GM23338 (cell line): ENCODE results near the gene ZNF516. TPM values are rescaled to one million over a fixed set of nuclear protein-coding genes. Genes with fewer than 3 reads are reported as not detected.

Source experiments
- ATAC-seq: fragments of 200-7000 bp; cut with Tn5 transposase; 3 replicates; pipeline ENCODE4 v1.9.1; 2020
- DNase-seq: peaks from one replicate; pipeline ENCODE4 v3.0.0-alpha.2; 2015; ENCODE audit warnings: low spot score
- H2AFZ ChIP-seq: fragments of 200-600 bp; sonication (generic); 2 replicates; pipeline ENCODE4 v1.8.0; 2016; ENCODE audit warnings: antibody characterized with exemption, mild to moderate bottlenecking, moderate library complexity
- H3F3A ChIP-seq: fragments of 200-600 bp; sonication (generic); replicated peaks from 2 replicates; pipeline ENCODE4 v1.8.0; 2017; ENCODE audit warnings: antibody characterized with exemption, mixed run types, low read depth
- H3K27ac ChIP-seq: fragments of 200-600 bp; sonication (generic); 2 replicates; pipeline ENCODE4 v1.6.1; 2016; ENCODE audit warnings: low read depth
- H3K27me3 ChIP-seq: fragments of 200-600 bp; sonication (generic); 2 replicates; pipeline ENCODE4 v1.8.0; 2016; ENCODE audit warnings: mild to moderate bottlenecking, mixed run types, moderate library complexity; ENCODE audit not compliant: insufficient read depth
- H3K36me3 ChIP-seq: fragments of 200-600 bp; sonication (generic); 2 replicates; pipeline ENCODE4 v1.8.0; 2016; ENCODE audit warnings: mild to moderate bottlenecking; ENCODE audit not compliant: insufficient read depth
- H3K4me1 ChIP-seq: fragments of 200-600 bp; sonication (generic); 2 replicates; pipeline ENCODE4 v1.8.0; 2016; ENCODE audit warnings: mild to moderate bottlenecking, moderate library complexity; ENCODE audit not compliant: insufficient read depth
- H3K4me2 ChIP-seq: fragments of 200-600 bp; sonication (generic); 2 replicates; pipeline ENCODE4 v1.7.1; 2017; ENCODE audit warnings: mixed run types
- H3K4me3 ChIP-seq: fragments of 200-600 bp; sonication (generic); 2 replicates; pipeline ENCODE4 v1.6.1; 2016; ENCODE audit warnings: mixed run types
- H3K79me2 ChIP-seq: fragments of 200-600 bp; sonication (generic); replicated peaks from 2 replicates; pipeline ENCODE4 v1.8.0; 2017; ENCODE audit warnings: mild to moderate bottlenecking; ENCODE audit not compliant: insufficient read depth
- H3K9me2 ChIP-seq: fragments of 200-600 bp; sonication (generic); 2 replicates; pipeline ENCODE4 v1.8.0; 2017; ENCODE audit not compliant: insufficient read depth
- H4K20me1 ChIP-seq: fragments of 200-600 bp; sonication (generic); replicated peaks from 2 replicates; pipeline ENCODE4 v1.8.0; 2017; ENCODE audit warnings: mild to moderate bottlenecking; ENCODE audit not compliant: insufficient read depth
- H3K27ac Mint-ChIP-seq: 2 replicates; pipeline ENCODE4 v1.8.0; 2020; ENCODE audit warnings: inconsistent platforms, mild to moderate bottlenecking, moderate library complexity, mixed read lengths
- H3K27me3 Mint-ChIP-seq: 3 replicates; pipeline ENCODE4 v1.8.0; 2022; ENCODE audit warnings: low read depth, mild to moderate bottlenecking, moderate library complexity, mixed read lengths, inconsistent platforms; ENCODE audit not compliant: insufficient read depth, poor library complexity
- H3K36me3 Mint-ChIP-seq: 3 replicates; pipeline ENCODE4 v1.8.0; 2021; ENCODE audit warnings: low read depth, mild to moderate bottlenecking, inconsistent platforms, moderate library complexity, mixed read lengths
- H3K4me1 Mint-ChIP-seq: 3 replicates; pipeline ENCODE4 v1.8.0; 2020; ENCODE audit warnings: mild to moderate bottlenecking, inconsistent platforms, mixed read lengths
- H3K4me3 Mint-ChIP-seq: 3 replicates; pipeline ENCODE4 v1.8.0; 2021; ENCODE audit warnings: moderate library complexity, mild to moderate bottlenecking, inconsistent platforms, mixed read lengths
- H3K9me3 Mint-ChIP-seq: 3 replicates; pipeline ENCODE4 v1.8.0; 2020; ENCODE audit warnings: moderate library complexity, mild to moderate bottlenecking, inconsistent platforms, mixed read lengths
- CREB1 ChIP-seq: fragments of 250-450 bp; sonication (Bioruptor Pico); IDR thresholded peaks from 2 replicates; pipeline ENCODE4 v1.5.0; 2020; ENCODE audit warnings: low read depth, mild to moderate bottlenecking, moderate library complexity
- EZH2 ChIP-seq: fragments of 200-600 bp; sonication (generic); IDR thresholded peaks from one replicate; pipeline ENCODE4 v1.8.0; 2017; ENCODE audit warnings: antibody characterized with exemption, mild to moderate bottlenecking, low read depth; ENCODE audit not compliant: unreplicated experiment
- NANOG ChIP-seq: IDR thresholded peaks from 2 replicates; pipeline ENCODE4 v1.6.1; 2016; ENCODE audit warnings: antibody characterized with exemption, borderline replicate concordance
- POLR2AphosphoS5 ChIP-seq: IDR thresholded peaks from 2 replicates; pipeline ENCODE4 v1.6.1; 2016; ENCODE audit warnings: antibody characterized with exemption, low read depth
- STAT1 ChIP-seq: IDR thresholded peaks from one replicate; pipeline ENCODE4 v1.6.1; 2016; ENCODE audit warnings: antibody characterized with exemption; ENCODE audit not compliant: unreplicated experiment
- ZNF114 ChIP-seq: fragments of 250-450 bp; sonication (Bioruptor Pico); IDR thresholded peaks from 2 replicates; pipeline ENCODE4 v1.5.0; 2020; ENCODE audit warnings: mild to moderate bottlenecking, moderate library complexity
- ZNF462 ChIP-seq: fragments of 250-450 bp; sonication (Bioruptor Pico); IDR thresholded peaks from 2 replicates; pipeline ENCODE4 v1.5.0; 2020; ENCODE audit warnings: mild to moderate bottlenecking, moderate library complexity
- polyA plus RNA-seq: library from polyadenylated mRNA; unstranded; fragments of >200 nt; fragmentation: Nextera tagmentation; extraction: Ambion mirVana; gene quantifications from 2 replicates; pipeline ENCODE4 v1.2.1, GENCODE V29; 2016
- total RNA-seq: library from RNA; depleted of rRNA; stranded (reverse); fragments of >200 nt; shearing (Covaris generic); gene quantifications from 2 replicates; pipeline ENCODE4 v1.2.3, GENCODE V29; 2014
- TF ChIP-seq, protein P1 (sequence below), 2 experiments: fragments of 200-600 bp in 1 of 2; sonication (generic) in 1 of 2; conservative IDR thresholded peaks; 2 replicates each; pipeline versions ENCODE4 v1.5.1 to v1.6.1; 2016 to 2017; ENCODE audit warnings: antibody characterized with exemption in 2 of 2, low read depth in 2 of 2, mild to moderate bottlenecking in 2 of 2, moderate library complexity in 1 of 2
- TF ChIP-seq, protein P2 (sequence below): IDR thresholded peaks from 2 replicates; pipeline ENCODE4 v1.6.1; 2016; ENCODE audit warnings: antibody characterized with exemption

The ZNF516 gene
- total and polyA plus RNA-seq, 2 experiments from 2014 or later, result 11.9 to 24.2 TPM

DNA sequence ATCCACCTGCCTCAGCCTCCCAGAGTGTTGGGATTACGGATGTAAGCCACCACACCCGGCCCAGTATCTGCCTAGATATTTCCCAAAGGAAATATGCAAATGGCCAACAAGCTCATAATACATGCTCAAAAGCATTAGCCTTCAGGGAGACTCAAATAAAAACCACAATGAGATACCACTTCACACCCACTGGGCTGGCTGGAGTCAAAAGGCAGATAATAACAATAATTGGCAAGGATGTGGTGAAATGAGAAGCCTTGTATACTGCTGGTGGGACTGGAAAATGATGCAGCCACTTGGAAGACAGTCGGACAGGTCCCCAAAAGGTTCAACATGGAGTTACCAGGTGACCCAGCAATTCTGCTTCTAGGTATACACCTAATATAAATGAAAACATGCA, 20.5 kb upstream of the ZNF516 start:
- Mint-ChIP-seq H3K27me3 (peaks cover 9% of the 10 kb centered on the region), H3K4me3 (no peak overlapping the region), H3K9me3 (no peaks in the 10 kb centered on the region), H3K36me3 (no peaks in the 10 kb centered on the region), H3K4me1 (peaks cover 27% of the 10 kb centered on the region), H3K27ac (no peak overlapping the region)
- Histone ChIP-seq H3K4me3 (no peak overlapping the region), H3K4me1 (peaks cover 22% of the 10 kb centered on the region), H3F3A (no peaks in the 10 kb centered on the region), H2AFZ (no peak overlapping the region), H3K9me2 (0 out of 2 replicates have a peak, but pooled peaks cover 3% of the 10 kb centered on the region), H4K20me1 (no peaks in the 10 kb centered on the region), H3K27me3 (peaks cover 4% of the 10 kb centered on the region; the same call in 1 of the 2 replicates), H3K4me2 (no peak overlapping the region), H3K27ac (no peak overlapping the region), H3K79me2 (no peaks in the 10 kb centered on the region), H3K36me3 (no peaks in the 10 kb centered on the region)
- ATAC-seq (no peak), DNase-seq (no peak)
- TF ChIP-seq, protein P1, sequence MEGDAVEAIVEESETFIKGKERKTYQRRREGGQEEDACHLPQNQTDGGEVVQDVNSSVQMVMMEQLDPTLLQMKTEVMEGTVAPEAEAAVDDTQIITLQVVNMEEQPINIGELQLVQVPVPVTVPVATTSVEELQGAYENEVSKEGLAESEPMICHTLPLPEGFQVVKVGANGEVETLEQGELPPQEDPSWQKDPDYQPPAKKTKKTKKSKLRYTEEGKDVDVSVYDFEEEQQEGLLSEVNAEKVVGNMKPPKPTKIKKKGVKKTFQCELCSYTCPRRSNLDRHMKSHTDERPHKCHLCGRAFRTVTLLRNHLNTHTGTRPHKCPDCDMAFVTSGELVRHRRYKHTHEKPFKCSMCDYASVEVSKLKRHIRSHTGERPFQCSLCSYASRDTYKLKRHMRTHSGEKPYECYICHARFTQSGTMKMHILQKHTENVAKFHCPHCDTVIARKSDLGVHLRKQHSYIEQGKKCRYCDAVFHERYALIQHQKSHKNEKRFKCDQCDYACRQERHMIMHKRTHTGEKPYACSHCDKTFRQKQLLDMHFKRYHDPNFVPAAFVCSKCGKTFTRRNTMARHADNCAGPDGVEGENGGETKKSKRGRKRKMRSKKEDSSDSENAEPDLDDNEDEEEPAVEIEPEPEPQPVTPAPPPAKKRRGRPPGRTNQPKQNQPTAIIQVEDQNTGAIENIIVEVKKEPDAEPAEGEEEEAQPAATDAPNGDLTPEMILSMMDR (conservative IDR thresholded peaks at IDR 0.05; ENCODE audit: low read depth in 2 of 2), result no peak
- TF ChIP-seq STAT1 (no peak), ZNF462 (CRISPR knock-in tag) (no peak), NANOG (no peak), EZH2 (no peak), ZNF114 (CRISPR knock-in tag) (no peak), CREB1 (CRISPR knock-in tag) (no peak), POLR2AphosphoS5 (no peak)
- TF ChIP-seq, protein P2, sequence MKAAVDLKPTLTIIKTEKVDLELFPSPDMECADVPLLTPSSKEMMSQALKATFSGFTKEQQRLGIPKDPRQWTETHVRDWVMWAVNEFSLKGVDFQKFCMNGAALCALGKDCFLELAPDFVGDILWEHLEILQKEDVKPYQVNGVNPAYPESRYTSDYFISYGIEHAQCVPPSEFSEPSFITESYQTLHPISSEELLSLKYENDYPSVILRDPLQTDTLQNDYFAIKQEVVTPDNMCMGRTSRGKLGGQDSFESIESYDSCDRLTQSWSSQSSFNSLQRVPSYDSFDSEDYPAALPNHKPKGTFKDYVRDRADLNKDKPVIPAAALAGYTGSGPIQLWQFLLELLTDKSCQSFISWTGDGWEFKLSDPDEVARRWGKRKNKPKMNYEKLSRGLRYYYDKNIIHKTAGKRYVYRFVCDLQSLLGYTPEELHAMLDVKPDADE, result no peak
